HepG2 (cell line): ENCODE data around the gene DCLRE1C. TPM values are rescaled to one million over a fixed set of nuclear protein-coding genes. Genes with fewer than 3 reads are reported as not detected.

Experiments used
- ASH2L ChIP-seq: fragments of 300-600, 200-600 bp; sonication (generic); IDR thresholded peaks from 2 replicates; pipeline ENCODE4 v1.7.0; 2017; ENCODE audit warnings: low read depth, mild to moderate bottlenecking, moderate library complexity, mixed read lengths, low read length; ENCODE audit not compliant: insufficient read length
- DMAP1 ChIP-seq: IDR thresholded peaks from 2 replicates; pipeline ENCODE4 v1.6.1; 2016
- HOXD1 ChIP-seq: sonication (generic); formaldehyde crosslinking; IDR thresholded peaks from 2 replicates; pipeline ENCODE4 v1.5.0; 2020; ENCODE audit warnings: missing genetic modification reagents
- LCORL ChIP-seq, 2 experiments: fragments of 450-650 bp in 1 of 2; sonication (generic) in 1 of 2; formaldehyde crosslinking in 1 of 2; IDR thresholded peaks; 2 replicates each; pipeline versions ENCODE4 v1.5.0 to v1.6.1; 2017 to 2020; ENCODE audit warnings: antibody characterized with exemption in 1 of 2, missing genetic modification reagents in 1 of 2
- PHF8 ChIP-seq: sonication (generic); formaldehyde crosslinking; IDR thresholded peaks from 2 replicates; pipeline ENCODE4 v1.5.0; 2020; ENCODE audit warnings: missing genetic modification reagents
- STAG1 ChIP-seq: sonication (generic); formaldehyde crosslinking; IDR thresholded peaks from 2 replicates; pipeline ENCODE4 v1.4.0; 2020; ENCODE audit warnings: missing genetic modification reagents
- WIZ ChIP-seq: sonication (generic); formaldehyde crosslinking; IDR thresholded peaks from 2 replicates; pipeline ENCODE4 v1.5.1; 2020; ENCODE audit warnings: mild to moderate bottlenecking, missing genetic modification reagents
- ZBTB7B ChIP-seq: sonication (generic); formaldehyde crosslinking; IDR thresholded peaks from 2 replicates; pipeline ENCODE4 v1.4.0; 2020; ENCODE audit warnings: missing genetic modification reagents
- ZNF547 ChIP-seq: sonication (generic); formaldehyde crosslinking; IDR thresholded peaks from 2 replicates; pipeline ENCODE4 v1.5.1; 2020; ENCODE audit warnings: mild to moderate bottlenecking, missing genetic modification reagents
- ZNF552 ChIP-seq: sonication (generic); formaldehyde crosslinking; IDR thresholded peaks from 2 replicates; pipeline ENCODE4 v1.9.0; 2022; ENCODE audit warnings: missing genetic modification reagents, mild to moderate bottlenecking, borderline replicate concordance
- ZNF7 ChIP-seq: IDR thresholded peaks from 2 replicates; pipeline ENCODE4 v1.6.1; 2016; ENCODE audit warnings: missing biosample characterization, missing genetic modification reagents
- ZNF709 ChIP-seq: sonication (generic); formaldehyde crosslinking; IDR thresholded peaks from 2 replicates; pipeline ENCODE4 v1.5.0; 2020; ENCODE audit warnings: mild to moderate bottlenecking, missing genetic modification reagents
- polyA plus RNA-seq, 8 experiments: library from polyadenylated mRNA; depleted of rRNA in 3 of 8; stranded (reverse) in 7 of 8; unstranded in 1 of 8; fragments of >200 nt; fragmentation: Illumina TruSeq in 4 of 8; extraction: Trizol in 4 of 8; gene quantifications; 2 replicates each; pipeline versions ENCODE4 v1.2.1 to v1.2.3, GENCODE V29; 2011 to 2016; ENCODE audit warnings: low read depth in 4 of 8, missing spikeins in 1 of 8, mixed read lengths in 1 of 8; ENCODE audit not compliant: insufficient read depth in 1 of 8
- total RNA-seq, 5 experiments: library from RNA; depleted of rRNA; stranded (reverse); fragments of >200 nt; fragmentation: Illumina TruSeq; extraction: Trizol; gene quantifications; 2 replicates each; pipeline ENCODE4 v1.2.3, GENCODE V29; 2016; ENCODE audit warnings: low read depth in 1 of 5
- TF ChIP-seq, protein P1 (sequence below): sonication (generic); formaldehyde crosslinking; IDR thresholded peaks from 2 replicates; pipeline ENCODE4 v1.4.0; 2020; ENCODE audit warnings: missing genetic modification reagents
- TF ChIP-seq, protein P2 (sequence below): sonication (generic); formaldehyde crosslinking; IDR thresholded peaks from 2 replicates; pipeline ENCODE4 v1.4.0; 2020; ENCODE audit warnings: missing genetic modification reagents
- TF ChIP-seq, protein P3 (sequence below): sonication (generic); formaldehyde crosslinking; IDR thresholded peaks from 2 replicates; pipeline ENCODE4 v1.5.0; 2020; ENCODE audit warnings: missing genetic modification reagents
- TF ChIP-seq, protein P4 (sequence below): sonication (generic); formaldehyde crosslinking; IDR thresholded peaks from 2 replicates; pipeline ENCODE4 v1.5.0; 2020; ENCODE audit warnings: mild to moderate bottlenecking, missing genetic modification reagents, borderline replicate concordance
- TF ChIP-seq, protein P5 (sequence below): sonication (generic); formaldehyde crosslinking; IDR thresholded peaks from 2 replicates; pipeline ENCODE4 v1.5.1; 2020; ENCODE audit warnings: missing genetic modification reagents, mild to moderate bottlenecking, borderline replicate concordance

DCLRE1C gene
- total and polyA plus RNA-seq, 2 of the 13 experiments (the other 11 are each of a cell fraction or from before 2014, with no cell fraction given), result 3.0 to 10.3 TPM

DNA sequence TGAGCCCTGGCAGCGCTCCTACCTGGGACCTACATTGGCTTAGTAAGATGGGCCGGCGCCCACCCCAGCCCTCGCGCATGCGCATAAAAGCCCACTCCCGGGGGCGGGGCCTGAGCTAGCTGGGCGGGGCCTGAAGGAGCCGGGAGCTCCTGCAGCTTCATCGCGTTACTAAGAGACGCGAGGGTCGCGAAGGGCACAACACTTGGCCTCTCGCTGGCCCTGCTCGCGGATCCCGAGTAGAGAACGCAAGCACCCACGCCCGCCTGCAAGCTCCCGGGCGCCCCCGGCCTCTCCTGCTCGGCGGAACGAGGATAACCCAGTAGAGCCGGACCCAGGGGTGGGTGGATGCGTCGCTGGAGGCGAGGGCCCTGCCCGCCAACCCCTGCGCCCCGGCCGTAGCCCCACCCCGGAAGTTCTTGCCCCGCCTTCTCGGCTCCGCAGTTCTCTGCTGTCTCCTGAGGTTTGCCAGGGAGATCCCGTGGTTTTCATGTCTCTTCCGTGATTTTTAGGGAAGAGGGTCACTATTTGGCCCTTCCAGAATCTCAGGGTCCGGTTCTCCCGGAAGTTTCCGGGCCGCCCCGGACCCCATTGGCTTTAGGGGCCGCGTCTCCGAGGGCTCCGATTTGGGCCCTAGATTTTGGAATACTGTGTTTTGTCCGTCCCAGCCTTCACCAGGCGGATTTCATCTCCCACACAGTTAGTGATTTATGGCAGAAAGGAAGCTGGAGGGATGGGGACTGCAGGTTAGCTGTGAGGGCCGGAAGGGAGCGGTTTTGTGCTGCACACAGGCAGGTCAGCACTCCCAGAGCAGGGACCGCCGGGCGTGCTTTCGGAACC lies 5.5 kb upstream of the DCLRE1C start, which contains the start of gene MEIG1 (continued):
- TF ChIP-seq, protein P1, sequence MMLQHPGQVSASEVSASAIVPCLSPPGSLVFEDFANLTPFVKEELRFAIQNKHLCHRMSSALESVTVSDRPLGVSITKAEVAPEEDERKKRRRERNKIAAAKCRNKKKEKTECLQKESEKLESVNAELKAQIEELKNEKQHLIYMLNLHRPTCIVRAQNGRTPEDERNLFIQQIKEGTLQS (CRISPR knock-in tag), result peak; percentile 36; the same call in 1 of the 2 replicates
- TF ChIP-seq, protein P2, sequence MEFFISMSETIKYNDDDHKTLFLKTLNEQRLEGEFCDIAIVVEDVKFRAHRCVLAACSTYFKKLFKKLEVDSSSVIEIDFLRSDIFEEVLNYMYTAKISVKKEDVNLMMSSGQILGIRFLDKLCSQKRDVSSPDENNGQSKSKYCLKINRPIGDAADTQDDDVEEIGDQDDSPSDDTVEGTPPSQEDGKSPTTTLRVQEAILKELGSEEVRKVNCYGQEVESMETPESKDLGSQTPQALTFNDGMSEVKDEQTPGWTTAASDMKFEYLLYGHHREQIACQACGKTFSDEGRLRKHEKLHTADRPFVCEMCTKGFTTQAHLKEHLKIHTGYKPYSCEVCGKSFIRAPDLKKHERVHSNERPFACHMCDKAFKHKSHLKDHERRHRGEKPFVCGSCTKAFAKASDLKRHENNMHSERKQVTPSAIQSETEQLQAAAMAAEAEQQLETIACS, result no peak
- TF ChIP-seq, protein P3, sequence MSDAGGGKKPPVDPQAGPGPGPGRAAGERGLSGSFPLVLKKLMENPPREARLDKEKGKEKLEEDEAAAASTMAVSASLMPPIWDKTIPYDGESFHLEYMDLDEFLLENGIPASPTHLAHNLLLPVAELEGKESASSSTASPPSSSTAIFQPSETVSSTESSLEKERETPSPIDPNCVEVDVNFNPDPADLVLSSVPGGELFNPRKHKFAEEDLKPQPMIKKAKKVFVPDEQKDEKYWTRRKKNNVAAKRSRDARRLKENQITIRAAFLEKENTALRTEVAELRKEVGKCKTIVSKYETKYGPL (CRISPR knock-in tag), result 0 out of 2 replicates have a peak, but pooled peaks have one; percentile 13
- TF ChIP-seq WIZ (CRISPR knock-in tag) (0 out of 2 replicates have a peak, but pooled peaks have one; percentile 53), DMAP1 (CRISPR knock-in tag) (peak; percentile 63; the same call in 1 of the 2 replicates), HOXD1 (peak; percentile 41; the same call in 1 of the 2 replicates), ZNF547 (peak; percentile 27; the same call in 1 of the 2 replicates), PHF8 (peak; percentile 81), ASH2L (peak; percentile 84), ZNF7 (CRISPR knock-in tag) (no peak), STAG1 (CRISPR knock-in tag) (no peak), ZBTB7B (peak; percentile 43; the same call in 1 of the 2 replicates), ZNF709 (CRISPR knock-in tag) (no peak), ZNF552 (CRISPR knock-in tag) (0 out of 2 replicates have a peak, but pooled peaks have one; percentile 55), LCORL (IDR thresholded peaks at IDR 0.05) (no peak), LCORL (CRISPR knock-in tag; IDR thresholded peaks at IDR 0.05) (peak; percentile 53)
- TF ChIP-seq, protein P4, sequence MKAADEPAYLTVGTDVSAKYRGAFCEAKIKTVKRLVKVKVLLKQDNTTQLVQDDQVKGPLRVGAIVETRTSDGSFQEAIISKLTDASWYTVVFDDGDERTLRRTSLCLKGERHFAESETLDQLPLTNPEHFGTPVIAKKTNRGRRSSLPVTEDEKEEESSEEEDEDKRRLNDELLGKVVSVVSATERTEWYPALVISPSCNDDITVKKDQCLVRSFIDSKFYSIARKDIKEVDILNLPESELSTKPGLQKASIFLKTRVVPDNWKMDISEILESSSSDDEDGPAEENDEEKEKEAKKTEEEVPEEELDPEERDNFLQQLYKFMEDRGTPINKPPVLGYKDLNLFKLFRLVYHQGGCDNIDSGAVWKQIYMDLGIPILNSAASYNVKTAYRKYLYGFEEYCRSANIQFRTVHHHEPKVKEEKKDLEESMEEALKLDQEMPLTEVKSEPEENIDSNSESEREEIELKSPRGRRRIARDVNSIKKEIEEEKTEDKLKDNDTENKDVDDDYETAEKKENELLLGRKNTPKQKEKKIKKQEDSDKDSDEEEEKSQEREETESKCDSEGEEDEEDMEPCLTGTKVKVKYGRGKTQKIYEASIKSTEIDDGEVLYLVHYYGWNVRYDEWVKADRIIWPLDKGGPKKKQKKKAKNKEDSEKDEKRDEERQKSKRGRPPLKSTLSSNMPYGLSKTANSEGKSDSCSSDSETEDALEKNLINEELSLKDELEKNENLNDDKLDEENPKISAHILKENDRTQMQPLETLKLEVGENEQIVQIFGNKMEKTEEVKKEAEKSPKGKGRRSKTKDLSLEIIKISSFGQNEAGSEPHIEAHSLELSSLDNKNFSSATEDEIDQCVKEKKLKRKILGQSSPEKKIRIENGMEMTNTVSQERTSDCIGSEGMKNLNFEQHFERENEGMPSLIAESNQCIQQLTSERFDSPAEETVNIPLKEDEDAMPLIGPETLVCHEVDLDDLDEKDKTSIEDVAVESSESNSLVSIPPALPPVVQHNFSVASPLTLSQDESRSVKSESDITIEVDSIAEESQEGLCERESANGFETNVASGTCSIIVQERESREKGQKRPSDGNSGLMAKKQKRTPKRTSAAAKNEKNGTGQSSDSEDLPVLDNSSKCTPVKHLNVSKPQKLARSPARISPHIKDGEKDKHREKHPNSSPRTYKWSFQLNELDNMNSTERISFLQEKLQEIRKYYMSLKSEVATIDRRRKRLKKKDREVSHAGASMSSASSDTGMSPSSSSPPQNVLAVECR, result peak; percentile 84; the same call in 1 of the 2 replicates
- TF ChIP-seq, protein P5, sequence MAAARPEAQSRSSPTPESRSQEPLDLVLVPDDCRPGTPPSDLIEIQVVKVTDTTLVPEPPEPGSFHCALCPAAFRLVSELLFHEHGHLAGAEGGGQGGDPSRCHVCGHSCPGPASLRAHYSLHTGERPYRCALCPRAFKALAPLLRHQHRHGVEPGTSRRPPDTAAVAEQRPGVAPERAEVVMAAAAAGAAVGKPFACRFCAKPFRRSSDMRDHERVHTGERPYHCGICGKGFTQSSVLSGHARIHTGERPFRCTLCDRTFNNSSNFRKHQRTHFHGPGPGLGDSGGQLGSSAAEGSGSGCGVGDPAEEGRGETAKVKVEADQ, result no peak
